Mucosa of rectum (tissue), 2 donors: ENCODE measurements around the gene C19orf67.
A peak's percentile ranks its signal among the peaks of the same experiment; 100 is the strongest.

Experiments used
- H3K27ac ChIP-seq, 2 donors: one replicate each; pipeline ENCODE4 v1.7.0; 2013; ENCODE audit warnings: inconsistent platforms in 2 of 2, low read depth in 2 of 2, low read length in 2 of 2
- H3K27me3 ChIP-seq, 2 donors: one replicate each; pipeline ENCODE4 v1.7.0; 2013; ENCODE audit warnings: low read length in 2 of 2; ENCODE audit not compliant: control insufficient read depth in 2 of 2, insufficient read depth in 2 of 2
- H3K36me3 ChIP-seq, 2 donors: one replicate each; pipeline ENCODE4 v1.7.0; 2013; ENCODE audit warnings: low read length in 2 of 2; ENCODE audit not compliant: control insufficient read depth in 2 of 2, insufficient read depth in 2 of 2
- H3K4me1 ChIP-seq, 2 donors: one replicate each; pipeline ENCODE4 v1.7.0; 2013; ENCODE audit warnings: low read length in 2 of 2, mild to moderate bottlenecking in 1 of 2; ENCODE audit not compliant: control insufficient read depth in 2 of 2, insufficient read depth in 2 of 2
- H3K4me3 ChIP-seq, 2 donors: one replicate each; pipeline ENCODE4 v1.7.0; 2013; ENCODE audit warnings: low read length in 2 of 2
- H3K9ac ChIP-seq, 2 donors: one replicate each; pipeline ENCODE4 v1.7.0; 2013; ENCODE audit warnings: low read length in 2 of 2, low read depth in 1 of 2, mild to moderate bottlenecking in 1 of 2
- H3K9me3 ChIP-seq, 2 donors: one replicate each; pipeline ENCODE4 v1.7.0; 2013; ENCODE audit warnings: low read length in 2 of 2; ENCODE audit not compliant: control insufficient read depth in 2 of 2
- donor health status: healthy.
- donor health status: Normal muscosa, but diverticular disease.

The C19orf67 gene

DNA sequence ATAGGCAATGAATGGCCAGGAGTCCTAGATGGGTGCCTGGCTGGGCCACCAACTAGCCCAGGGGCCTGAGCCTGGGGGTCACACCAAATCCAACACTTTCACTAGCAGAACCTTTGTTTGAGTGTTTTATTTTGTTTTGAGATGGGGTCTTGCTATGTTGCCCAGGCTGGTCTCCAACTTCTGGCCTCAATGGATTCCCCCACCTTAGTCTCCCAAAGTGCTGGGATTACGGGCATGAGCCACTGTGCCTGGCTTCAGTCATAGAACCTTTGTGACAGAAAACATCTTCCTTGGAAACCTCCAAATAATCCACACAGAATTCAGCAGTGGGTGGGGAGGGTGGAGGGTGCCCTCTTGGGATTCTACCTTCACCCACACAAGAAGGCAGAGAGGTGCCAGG, 25.9 kb upstream of the C19orf67 start:
- Histone ChIP-seq H3K36me3 (no peaks in the 10 kb centered on the region), H3K9me3 (no peaks in the 10 kb centered on the region), H3K4me1 (peaks cover 14 to 21% of the 10 kb centered on the region in 2 donors), H3K4me3 (no peak overlapping the region), H3K9ac (no peak overlapping the region), H3K27me3 (no peaks in the 10 kb centered on the region), H3K27ac (no peak overlapping the region)

DNA sequence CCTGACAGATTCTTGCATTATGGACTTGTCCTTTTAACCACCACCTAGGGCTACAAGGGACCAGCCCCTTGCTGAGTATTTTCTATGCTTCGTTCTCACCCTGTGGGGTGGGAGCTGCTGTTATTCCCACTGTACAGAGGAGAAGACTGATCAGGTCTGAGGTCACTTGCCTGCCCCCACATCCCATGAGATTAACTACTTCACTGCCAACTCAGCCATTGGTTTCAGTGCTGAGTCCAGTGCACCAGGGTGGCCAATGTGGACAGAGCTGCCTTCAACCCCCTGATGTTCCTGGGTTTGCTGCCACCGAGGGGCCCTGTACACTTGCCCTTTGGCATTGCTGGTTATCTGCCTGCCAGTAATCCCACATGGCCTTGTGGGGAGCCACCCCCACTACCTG, 25.1 kb upstream of the C19orf67 start:
- Histone ChIP-seq H3K4me1 (peaks cover 16 to 18% of the 10 kb centered on the region in 2 donors), H3K9ac (no peak overlapping the region), H3K27me3 (no peaks in the 10 kb centered on the region)

DNA sequence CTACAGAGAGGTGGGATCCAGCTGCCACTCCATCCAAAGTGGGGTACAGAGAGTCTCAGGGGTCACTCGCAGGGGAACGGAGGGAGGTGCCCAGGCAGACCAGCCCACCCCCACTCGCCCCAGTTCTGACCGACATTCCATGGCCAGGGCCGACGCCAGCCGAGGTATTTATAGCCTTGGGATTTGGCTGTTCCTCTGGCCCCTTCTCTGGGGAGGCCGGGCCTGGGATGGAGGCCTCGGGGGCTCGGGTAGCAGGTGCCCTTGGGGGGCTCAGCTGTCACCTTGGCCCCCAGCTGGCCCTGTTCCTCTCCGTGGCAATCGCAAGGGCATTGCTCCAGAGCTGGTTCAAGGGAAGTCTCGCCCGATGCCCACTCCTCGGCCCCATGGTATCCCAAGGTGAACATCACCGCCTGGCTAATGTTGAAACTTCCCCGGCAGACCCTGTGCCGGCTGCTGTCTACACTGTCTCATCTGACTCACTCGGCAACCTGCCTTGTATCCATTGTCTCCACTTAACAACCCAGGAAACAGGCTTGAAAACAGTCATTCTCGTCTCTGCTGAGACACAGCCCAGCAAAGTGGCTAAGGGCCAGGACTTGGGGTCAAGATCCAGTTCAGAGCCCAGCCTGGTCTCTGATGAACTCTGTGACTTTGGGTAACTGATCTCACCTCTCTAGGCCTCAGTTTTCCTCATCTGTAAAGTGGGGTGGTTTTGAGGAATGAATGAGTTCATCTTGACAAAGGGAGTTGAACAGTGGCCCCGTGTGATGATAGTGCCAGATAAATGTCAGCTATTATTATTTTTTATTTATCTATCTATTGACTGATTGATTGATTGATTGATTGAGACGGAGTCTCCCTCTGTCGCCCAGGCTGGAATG, 22.2 kb upstream of the C19orf67 start:
- no peak overlapping the region for H3K9ac ChIP-seq
- H3K27ac ChIP-seq = no peak overlapping the region
- H3K9me3 ChIP-seq = no peaks in the 10 kb centered on the region
- peaks cover 2 to 15% of the 10 kb centered on the region in 2 donors for H3K4me1 ChIP-seq
- no peak overlapping the region for H3K4me3 ChIP-seq
- H3K36me3 ChIP-seq = peaks cover 5 to 7% of the 10 kb centered on the region in 2 donors
- no peaks in the 10 kb centered on the region for H3K27me3 ChIP-seq

More for the DNA sequence above, 25.1 kb upstream of the C19orf67 start:
- H3K36me3 ChIP-seq = no peaks in the 10 kb centered on the region
- no peak overlapping the region for H3K4me3 ChIP-seq
- H3K27ac ChIP-seq = no peak overlapping the region
- H3K9me3 ChIP-seq = no peaks in the 10 kb centered on the region

DNA sequence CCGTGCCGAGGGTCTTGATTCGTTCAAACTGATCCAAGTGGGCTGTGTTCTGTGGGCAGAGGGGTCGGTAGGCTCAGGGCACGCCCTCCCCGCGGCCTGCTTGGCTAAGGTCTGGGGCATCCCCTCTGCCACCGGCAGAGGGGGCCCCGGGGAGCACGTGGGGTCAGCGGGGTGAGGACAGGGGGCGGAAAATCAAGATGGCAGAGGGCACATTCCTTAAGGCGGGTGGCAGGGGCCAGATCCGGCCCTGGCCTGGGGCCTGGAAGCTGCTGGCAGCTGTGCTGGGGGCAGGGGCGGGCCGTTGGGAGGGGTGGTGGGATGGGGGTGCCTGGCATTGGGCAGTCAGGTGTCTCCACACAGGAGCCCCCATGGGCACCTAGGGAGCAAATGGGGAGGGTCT, 21.3 kb upstream of the C19orf67 start:
- no peak overlapping the region for H3K27ac ChIP-seq
- H3K4me1 ChIP-seq = peaks cover 0 to 9% of the 10 kb centered on the region in 2 donors
- no peak overlapping the region for H3K4me3 ChIP-seq
- no peaks in the 10 kb centered on the region for H3K27me3 ChIP-seq
- peaks cover 12 to 15% of the 10 kb centered on the region in 2 donors for H3K36me3 ChIP-seq
- H3K9me3 ChIP-seq = no peaks in the 10 kb centered on the region
- H3K9ac ChIP-seq = no peak overlapping the region

DNA sequence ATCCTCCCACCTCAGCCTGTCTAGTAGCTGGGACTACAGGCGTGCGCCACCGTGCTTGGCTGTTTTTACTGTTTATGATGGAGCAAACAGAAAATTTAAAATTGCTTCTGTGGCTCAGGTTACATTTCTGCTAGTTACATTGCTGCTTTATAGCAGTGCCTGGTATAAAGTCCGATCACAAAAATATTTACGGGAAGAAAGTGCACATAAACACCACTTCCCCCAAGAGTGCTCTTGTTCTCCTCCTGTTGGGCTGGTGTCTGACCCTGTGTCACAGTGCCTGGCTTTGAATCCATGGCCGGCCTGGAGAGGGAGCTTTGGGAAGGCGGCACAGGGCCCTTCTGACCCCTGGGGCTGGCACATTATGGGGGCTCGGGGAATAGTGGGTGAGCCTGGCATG, 20.1 kb upstream of the C19orf67 start:
- peaks cover 16 to 19% of the 10 kb centered on the region in 2 donors for H3K36me3 ChIP-seq
- no peak overlapping the region for H3K9ac ChIP-seq
- H3K27me3 ChIP-seq = no peaks in the 10 kb centered on the region
- no peak overlapping the region for H3K4me3 ChIP-seq
- H3K27ac ChIP-seq = peak overlapping the region; percentile 63 to 68
- H3K4me1 ChIP-seq = peaks cover 0 to 9% of the 10 kb centered on the region in 2 donors
- H3K9me3 ChIP-seq = no peaks in the 10 kb centered on the region

DNA sequence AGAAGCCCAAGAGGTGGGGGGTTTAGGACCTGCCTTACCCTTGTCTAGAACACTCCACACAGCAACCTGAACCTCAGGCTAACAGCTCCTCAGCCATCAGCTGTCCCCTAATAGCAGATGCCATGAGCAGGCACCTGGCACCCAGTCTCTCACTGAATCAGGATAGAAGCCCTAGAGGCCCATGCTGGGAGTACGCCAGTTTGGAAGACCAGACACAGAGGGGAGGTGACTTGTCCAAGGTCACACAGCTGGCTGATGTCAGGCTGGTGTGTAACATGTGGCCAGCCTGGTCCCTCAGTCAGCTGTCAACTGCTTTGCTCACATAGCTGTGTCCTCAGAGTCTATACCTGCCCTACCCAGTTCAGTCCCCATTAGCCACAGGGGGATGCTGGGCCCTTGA, 17.7 kb upstream of the C19orf67 start:
- H3K27ac ChIP-seq = no peak overlapping the region
- H3K4me3 ChIP-seq = no peak overlapping the region
- H3K9me3 ChIP-seq = no peaks in the 10 kb centered on the region
- H3K9ac ChIP-seq = no peak overlapping the region
- H3K27me3 ChIP-seq = no peaks in the 10 kb centered on the region
- H3K36me3 ChIP-seq = peaks cover 19 to 23% of the 10 kb centered on the region in 2 donors
- peaks cover 0 to 9% of the 10 kb centered on the region in 2 donors for H3K4me1 ChIP-seq

DNA sequence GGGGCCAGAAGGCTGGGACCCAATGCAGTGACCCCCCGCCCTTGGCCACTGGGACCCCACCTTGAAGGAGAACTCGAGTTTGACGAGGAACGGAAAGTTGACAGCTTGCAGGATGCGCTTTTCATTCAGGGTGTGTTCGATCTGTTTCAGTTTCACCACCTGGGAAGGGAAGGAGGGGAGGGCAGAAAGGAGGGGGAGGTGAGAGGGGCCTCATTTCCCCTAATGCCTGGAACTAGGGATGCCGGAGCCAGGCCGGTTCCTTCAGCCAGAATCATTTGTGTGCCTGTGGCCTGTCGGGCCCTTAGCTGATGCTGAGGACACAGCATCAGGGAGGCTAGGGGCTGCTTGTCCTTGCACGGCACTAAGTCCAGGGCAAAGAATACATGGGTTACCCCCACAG, 17.2 kb upstream of the C19orf67 start:
- no peak overlapping the region for H3K27ac ChIP-seq
- no peaks in the 10 kb centered on the region for H3K9me3 ChIP-seq
- no peaks in the 10 kb centered on the region for H3K27me3 ChIP-seq
- H3K36me3 ChIP-seq = peaks cover 23 to 27% of the 10 kb centered on the region in 2 donors
- H3K4me3 ChIP-seq = no peak overlapping the region
- peaks cover 0 to 9% of the 10 kb centered on the region in 2 donors for H3K4me1 ChIP-seq
- no peak overlapping the region for H3K9ac ChIP-seq

DNA sequence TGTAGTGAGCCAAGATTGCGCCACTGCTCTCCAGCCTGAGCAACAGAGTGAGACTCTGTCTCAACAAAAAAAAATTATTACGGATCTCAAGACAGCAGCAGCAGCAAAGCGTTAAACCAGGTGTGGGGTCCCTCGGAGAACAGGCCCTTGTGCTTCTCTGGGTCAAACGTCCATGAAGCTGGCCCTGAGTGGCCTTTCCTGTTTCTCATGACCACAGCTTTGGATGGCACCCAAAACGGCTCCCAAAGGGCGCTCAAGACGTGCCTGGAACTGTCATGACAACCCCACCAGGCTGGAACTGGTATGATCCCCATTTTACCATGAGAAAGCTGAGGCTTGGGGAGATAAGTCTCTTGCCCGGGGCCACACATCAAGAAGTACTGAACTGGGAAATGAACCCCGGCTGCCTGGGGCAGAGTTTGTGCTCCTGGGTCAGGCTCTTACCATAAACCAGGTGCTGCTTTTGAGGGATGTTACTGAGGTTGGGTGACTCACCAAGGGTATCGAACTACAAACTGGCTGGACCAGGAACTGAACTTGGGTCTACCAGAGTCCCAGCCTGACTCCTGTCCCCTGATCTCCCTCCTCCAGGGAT, 16.6 kb upstream of the C19orf67 start:
- H3K4me1 ChIP-seq = peaks cover 0 to 9% of the 10 kb centered on the region in 2 donors
- no peaks in the 10 kb centered on the region for H3K9me3 ChIP-seq
- H3K9ac ChIP-seq = no peak overlapping the region
- no peak overlapping the region for H3K4me3 ChIP-seq
- H3K27me3 ChIP-seq = no peaks in the 10 kb centered on the region
- H3K36me3 ChIP-seq = peaks cover 29 to 32% of the 10 kb centered on the region in 2 donors
- no peak overlapping the region for H3K27ac ChIP-seq

DNA sequence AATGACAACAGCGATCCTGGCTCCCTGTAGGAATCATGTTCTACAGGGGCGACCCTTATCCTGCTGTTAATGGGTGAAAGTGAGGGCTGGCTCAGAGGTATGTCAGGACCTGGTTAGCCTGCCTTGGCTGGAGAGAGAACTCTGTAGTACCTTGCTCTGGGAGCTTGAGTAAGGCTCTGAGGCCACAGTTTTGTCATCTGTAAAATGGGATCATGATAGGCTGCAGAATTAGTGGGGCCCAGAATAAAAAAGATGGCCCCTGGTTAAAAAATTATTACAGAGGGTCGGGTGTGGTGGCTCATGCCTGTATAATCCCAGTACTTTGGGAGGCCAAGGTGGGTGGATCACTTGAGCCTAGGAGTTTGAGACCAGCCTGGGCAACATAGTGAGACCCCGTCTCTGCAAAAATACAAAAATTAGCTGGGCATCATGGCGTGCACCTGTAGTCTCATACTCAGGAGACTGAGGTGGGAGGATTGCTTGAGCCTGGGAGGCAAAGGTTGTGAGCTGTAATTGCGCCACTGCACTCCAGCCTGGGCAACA, 15.5 kb upstream of the C19orf67 start:
- Histone ChIP-seq H3K27me3 (no peaks in the 10 kb centered on the region), H3K27ac (no peak overlapping the region), H3K4me3 (no peak overlapping the region), H3K9me3 (no peaks in the 10 kb centered on the region), H3K4me1 (peaks cover 0 to 7% of the 10 kb centered on the region in 2 donors), H3K9ac (no peak overlapping the region), H3K36me3 (peaks cover 38 to 41% of the 10 kb centered on the region in 2 donors)

DNA sequence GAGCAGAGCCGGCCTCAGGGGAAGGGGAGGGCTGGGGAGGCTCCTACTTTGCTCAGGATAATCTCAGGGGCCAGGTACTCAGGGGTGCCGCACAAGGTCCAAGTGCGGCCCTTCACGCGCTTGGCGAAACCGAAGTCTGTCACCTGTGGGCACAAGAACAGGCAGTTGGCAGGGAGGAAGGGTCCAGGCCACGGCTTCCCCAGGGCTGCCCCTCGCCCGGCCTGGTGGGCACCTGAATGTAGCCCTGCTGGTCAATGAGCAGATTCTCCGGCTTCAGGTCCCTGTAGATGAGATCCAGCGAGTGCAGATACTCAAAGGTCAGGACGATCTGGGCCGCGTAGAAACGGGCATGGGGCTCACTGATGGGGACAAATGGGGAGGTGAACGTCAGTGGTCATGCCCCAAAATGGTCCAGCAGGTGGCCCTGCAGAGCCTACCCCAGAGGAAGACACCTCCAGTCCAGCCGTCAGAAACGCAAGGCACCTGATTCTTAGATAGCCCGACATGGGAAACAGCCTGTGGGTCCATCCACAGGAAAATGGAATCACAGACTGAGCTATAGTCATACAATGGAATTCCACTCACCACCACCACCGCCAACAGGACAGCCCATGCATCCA, 12.1 kb upstream of the C19orf67 start:
- Histone ChIP-seq H3K36me3 (peaks cover 30 to 33% of the 10 kb centered on the region in 2 donors), H3K9ac (no peak overlapping the region), H3K4me3 (no peak overlapping the region), H3K4me1 (no peaks in the 10 kb centered on the region), H3K9me3 (peaks cover 0 to 4% of the 10 kb centered on the region in 2 donors), H3K27me3 (no peaks in the 10 kb centered on the region), H3K27ac (no peak overlapping the region)
